ENCODE data around the gene MAST4.

MAST4 gene

GRCh38 chr5:67153292-67153691, 557.1 kb downstream of the MAST4 start:
- no peaks in the 10 kb centered on the region for H3K27me3 ChIP-seq
- H3K36me3 ChIP-seq = no peaks in the 10 kb centered on the region
- no peak for DNase-seq
- H3K9me3 ChIP-seq = no peaks in the 10 kb centered on the region
- no peak overlapping the region for H3K4me3 ChIP-seq (ENCODE audit: low read depth, low read length)
- peaks cover 8% of the 10 kb centered on the region for H3K4me1 ChIP-seq
- TF ChIP-seq, protein P1, sequence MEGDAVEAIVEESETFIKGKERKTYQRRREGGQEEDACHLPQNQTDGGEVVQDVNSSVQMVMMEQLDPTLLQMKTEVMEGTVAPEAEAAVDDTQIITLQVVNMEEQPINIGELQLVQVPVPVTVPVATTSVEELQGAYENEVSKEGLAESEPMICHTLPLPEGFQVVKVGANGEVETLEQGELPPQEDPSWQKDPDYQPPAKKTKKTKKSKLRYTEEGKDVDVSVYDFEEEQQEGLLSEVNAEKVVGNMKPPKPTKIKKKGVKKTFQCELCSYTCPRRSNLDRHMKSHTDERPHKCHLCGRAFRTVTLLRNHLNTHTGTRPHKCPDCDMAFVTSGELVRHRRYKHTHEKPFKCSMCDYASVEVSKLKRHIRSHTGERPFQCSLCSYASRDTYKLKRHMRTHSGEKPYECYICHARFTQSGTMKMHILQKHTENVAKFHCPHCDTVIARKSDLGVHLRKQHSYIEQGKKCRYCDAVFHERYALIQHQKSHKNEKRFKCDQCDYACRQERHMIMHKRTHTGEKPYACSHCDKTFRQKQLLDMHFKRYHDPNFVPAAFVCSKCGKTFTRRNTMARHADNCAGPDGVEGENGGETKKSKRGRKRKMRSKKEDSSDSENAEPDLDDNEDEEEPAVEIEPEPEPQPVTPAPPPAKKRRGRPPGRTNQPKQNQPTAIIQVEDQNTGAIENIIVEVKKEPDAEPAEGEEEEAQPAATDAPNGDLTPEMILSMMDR (IDR thresholded peaks at IDR 0.05; ENCODE audit: low read depth, low read length) = no peak

GRCh38 chr5:67154556-67155206, 558.5 kb downstream of the MAST4 start:
- H3K4me3 ChIP-seq (ENCODE audit: low read depth, low read length) = no peak overlapping the region
- no peaks in the 10 kb centered on the region for H3K36me3 ChIP-seq
- DNase-seq = no peak
- no peaks in the 10 kb centered on the region for H3K27me3 ChIP-seq
- H3K4me1 ChIP-seq = peaks cover 8% of the 10 kb centered on the region
- TF ChIP-seq, protein P1 (IDR thresholded peaks at IDR 0.05; ENCODE audit: low read depth, low read length) = no peak
- H3K9me3 ChIP-seq = no peaks in the 10 kb centered on the region

GRCh38 chr5:67156976-67157583, 560.9 kb downstream of the MAST4 start:
- Histone ChIP-seq H3K9me3 (no peaks in the 10 kb centered on the region), H3K27me3 (no peaks in the 10 kb centered on the region), H3K36me3 (no peaks in the 10 kb centered on the region), H3K4me1 (peaks cover 13% of the 10 kb centered on the region), H3K4me3 (ENCODE audit: low read depth, low read length) (no peak overlapping the region)
- peak; percentile 60 for DNase-seq
- TF ChIP-seq, protein P1 (IDR thresholded peaks at IDR 0.05; ENCODE audit: low read depth, low read length) = peak; percentile 91

- Histone ChIP-seq H3K4me1 (peaks cover 13% of the 10 kb centered on the region), H3K4me3 (ENCODE audit: low read depth, low read length) (no peak overlapping the region), H3K36me3 (no peaks in the 10 kb centered on the region), H3K9me3 (no peaks in the 10 kb centered on the region), H3K27me3 (no peaks in the 10 kb centered on the region)
- no peak for DNase-seq
- TF ChIP-seq, protein P1 (IDR thresholded peaks at IDR 0.05; ENCODE audit: low read depth, low read length) = no peak
These were observed 564.1 kb downstream of the MAST4 start for GRCh38 chr5:67160272-67160671.

- peaks cover 13% of the 10 kb centered on the region for H3K4me1 ChIP-seq
These were observed 564.8 kb downstream of the MAST4 start for GRCh38 chr5:67160985-67161384.

More at GRCh38 chr5:67160985-67161384, 564.8 kb downstream of the MAST4 start:
- Histone ChIP-seq H3K9me3 (no peaks in the 10 kb centered on the region), H3K4me3 (ENCODE audit: low read depth, low read length) (no peak overlapping the region), H3K36me3 (no peaks in the 10 kb centered on the region), H3K27me3 (no peaks in the 10 kb centered on the region)
- DNase-seq = peak; percentile 48
- TF ChIP-seq, protein P1 (IDR thresholded peaks at IDR 0.05; ENCODE audit: low read depth, low read length) = no peak

All from BE2C (cell line).